NCI-H128 (cell line): ENCODE measurements around the gene MICU2.

Experiments
- DNase-seq: peaks from one replicate; lab custom pipeline; 2025; ENCODE audit not compliant: unreplicated experiment; lab: John Stamatoyannopoulos, UW

MICU2 gene

GRCh38 chr13:21548577-21548976, 55.4 kb downstream of the MICU2 start:
- DNase-seq, result no peak

DNA sequence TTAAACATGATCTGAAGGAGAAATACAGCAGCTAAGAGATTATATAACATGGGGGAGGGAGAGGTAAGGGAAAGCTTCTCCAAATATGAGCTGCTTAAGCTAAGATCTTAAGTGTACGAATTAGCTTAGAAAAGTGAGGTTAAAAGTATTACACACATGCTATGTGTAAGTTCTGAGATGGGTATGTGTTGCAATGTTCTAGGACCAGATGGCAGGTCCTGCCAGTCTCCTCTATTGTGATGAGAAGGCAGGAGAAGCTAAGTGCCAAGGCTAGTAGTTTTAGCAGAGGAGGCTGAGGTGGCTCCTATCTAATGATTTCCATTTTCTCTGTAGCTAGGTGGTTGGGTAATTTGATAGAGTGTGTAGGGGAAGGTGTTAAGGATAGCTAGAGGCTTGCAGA, 57.6 kb downstream of the MICU2 start:
- DNase-seq, result no peak

DNA sequence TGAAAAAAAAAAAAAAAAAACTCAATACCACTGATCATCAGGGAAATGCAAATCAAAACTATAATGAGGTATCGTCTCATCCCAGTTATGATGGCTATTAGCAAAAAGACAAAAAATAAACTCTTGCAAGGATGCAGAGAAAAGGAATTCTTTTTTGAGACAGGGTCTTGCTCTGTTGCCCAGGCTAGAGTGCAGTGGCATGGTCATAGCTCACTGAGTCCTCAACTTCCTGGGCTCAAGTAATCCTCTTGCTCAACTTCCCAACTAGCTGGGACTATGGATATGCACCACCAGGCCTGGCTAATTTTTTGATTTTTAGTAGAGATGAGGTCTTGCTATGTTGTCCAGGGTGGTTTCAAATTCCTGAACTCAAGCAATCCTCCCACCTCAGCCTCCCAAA, 59.5 kb downstream of the MICU2 start:
- no peak for DNase-seq

DNA sequence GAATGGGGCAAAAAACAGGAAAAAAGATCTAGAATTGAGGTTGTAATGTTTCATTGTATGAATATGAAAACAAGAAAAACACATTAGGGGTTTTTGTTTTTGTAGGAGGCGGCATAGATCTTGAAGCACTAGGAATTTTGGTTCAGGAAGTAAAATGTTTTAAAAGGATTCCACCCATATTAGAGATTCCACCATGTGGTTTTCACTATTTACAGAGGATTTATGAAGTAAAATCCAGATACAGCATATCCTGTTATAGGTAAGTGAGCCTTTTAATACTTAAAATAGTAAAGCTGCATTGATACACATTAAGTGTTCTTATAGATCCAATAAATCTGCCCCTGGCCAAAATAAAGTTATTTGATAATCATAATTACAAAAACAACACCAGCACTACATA, 61.4 kb downstream of the MICU2 start:
- DNase-seq, result no peak

GRCh38 chr13:21541980-21542379, 62.0 kb downstream of the MICU2 start:
- no peak for DNase-seq

DNA sequence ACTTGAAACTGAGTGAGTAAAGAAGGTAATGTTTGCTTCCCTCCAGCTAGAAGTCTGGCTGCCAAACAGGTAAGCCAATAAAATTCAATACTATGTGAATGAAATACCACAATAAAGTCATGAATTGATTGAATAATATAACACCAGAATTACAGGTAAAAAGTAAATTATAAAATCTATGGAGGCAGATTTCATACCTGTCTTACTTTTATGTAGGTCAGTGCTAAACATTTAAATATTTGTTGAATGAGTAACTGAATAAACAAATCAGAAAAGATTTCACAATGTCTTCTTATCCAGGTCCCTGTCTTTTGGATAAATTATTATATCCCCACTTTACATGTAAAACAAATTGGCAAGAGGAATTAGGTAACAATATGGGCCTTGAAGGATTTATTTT, 62.7 kb downstream of the MICU2 start:
- no peak for DNase-seq

GRCh38 chr13:21539687-21540086, 64.3 kb downstream of the MICU2 start:
- no peak for DNase-seq

DNA sequence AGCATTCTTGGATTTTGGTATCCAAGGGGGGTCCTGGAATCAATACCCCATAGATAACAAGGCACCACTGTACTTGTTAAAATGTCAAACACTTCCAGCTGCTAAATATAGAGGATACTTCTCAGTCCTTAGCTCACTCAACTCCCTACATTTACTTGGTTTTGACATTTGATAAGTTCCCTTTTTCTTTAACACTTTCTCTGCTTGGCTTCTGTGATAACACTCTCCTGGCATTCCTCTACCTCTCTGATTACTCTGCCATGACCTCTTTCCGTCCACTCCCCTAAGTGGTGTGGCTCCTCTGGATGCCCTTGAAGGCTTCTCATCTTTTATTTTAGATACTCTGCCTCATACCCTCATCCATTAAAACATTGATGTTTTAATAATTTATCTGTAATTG, 65.2 kb downstream of the MICU2 start:
- DNase-seq, result no peak

DNA sequence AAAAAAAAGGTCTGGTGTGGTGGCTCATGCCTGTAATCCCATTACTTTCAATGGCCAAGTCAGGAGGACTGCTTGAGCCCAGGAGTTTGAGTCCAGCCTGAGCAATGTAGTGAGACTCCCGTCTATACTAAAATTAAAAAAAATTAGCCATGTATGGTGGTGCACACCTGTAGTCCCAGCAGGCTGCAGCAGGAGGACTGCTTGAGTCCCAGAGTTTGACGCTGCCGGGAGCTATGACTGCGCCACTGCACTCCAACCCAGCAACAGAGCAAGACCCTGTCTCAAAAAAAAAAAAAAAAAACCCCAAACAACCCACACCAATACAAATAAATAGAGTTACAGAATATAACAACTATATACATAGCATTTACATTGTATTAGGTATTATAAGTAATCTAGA, 65.7 kb downstream of the MICU2 start:
- no peak for DNase-seq

- no peak for DNase-seq
Measured at GRCh38 chr13:21537105-21537504, 66.9 kb downstream of the MICU2 start.

- no peak for DNase-seq
Measured at GRCh38 chr13:21534760-21535159, 69.2 kb downstream of the MICU2 start.

GRCh38 chr13:21531455-21531854, 72.5 kb downstream of the MICU2 start:
- DNase-seq, result no peak

DNA sequence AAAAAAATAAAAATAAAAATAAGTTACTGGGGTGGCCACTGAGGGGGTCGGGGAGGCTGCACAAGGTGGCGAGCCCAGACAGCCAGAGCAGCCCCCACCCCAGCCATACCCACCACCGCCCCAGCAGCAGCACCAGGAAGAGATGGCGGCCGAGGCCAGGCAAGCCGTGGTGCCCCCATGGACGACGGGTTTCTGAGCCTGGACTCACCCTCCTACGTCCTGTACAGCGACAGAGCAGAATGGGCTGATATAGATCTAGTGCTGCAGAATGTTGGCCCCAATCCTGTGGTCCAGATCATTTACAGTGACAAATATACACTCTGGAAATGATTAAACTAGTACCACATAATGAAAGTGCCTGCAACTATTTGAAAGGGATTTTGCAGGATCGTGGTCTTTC, 73.3 kb downstream of the MICU2 start:
- no peak for DNase-seq

DNA sequence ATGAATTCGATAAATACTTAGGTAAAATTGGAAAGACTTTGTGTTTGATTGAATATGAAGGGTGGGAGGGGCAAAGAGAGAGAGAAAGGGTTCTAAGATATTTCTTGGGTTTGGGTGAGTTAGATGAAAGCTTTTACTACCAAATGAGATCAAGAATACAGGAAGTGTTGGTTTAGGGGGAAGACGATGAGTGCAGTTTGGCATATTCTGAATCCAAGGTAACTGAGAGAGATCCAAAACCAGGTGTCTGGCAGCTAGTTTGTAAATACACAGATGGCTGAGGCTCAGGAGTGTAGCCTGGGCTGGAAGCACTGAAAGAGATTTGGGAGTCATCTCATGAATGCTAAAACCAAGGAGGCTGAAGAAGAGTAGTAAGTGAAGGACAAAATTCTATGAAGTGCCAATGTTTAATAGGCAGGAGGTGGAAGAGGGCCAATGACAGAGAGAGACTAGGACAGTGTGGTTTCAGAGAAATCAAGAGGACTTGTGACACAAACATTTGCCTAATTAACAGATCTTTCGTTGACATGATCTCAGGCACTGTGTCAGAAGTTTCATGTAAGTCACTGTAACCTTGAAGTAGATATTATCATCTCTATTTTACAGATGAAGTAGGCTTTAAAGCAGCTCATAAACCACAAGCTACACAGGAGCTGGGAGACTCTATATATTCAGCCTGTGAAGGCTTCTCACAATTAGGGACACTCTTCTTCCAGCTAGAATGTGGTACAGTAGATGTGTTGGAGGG, 74.7 kb downstream of the MICU2 start:
- DNase-seq, result no peak

- no peak for DNase-seq
Measured at GRCh38 chr13:21528616-21529015, 75.4 kb downstream of the MICU2 start.

- DNase-seq, result no peak
Measured at GRCh38 chr13:21526707-21527540, 77.0 kb downstream of the MICU2 start.

DNA sequence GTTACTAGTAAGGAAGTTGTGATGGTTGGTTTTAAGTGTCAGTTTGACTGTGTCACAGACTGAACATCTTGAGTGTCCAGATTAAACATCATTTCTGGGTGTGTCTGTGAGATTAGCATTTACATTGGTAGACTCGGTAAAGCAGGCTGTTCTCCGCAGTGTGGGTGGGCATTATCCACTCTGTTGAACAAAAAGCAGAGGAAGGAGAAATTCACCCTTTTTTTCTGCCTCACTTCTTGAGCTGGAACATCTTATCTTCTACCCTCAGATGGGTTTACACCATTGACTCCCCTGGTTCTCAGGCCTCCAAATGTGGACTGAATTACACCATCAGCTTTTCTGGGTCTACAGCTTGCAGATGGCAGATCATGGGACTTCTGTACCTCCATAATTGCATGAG, 81.1 kb downstream of the MICU2 start:
- no peak for DNase-seq

GRCh38 chr13:21522130-21522529, 81.8 kb downstream of the MICU2 start:
- DNase-seq, result no peak

DNA sequence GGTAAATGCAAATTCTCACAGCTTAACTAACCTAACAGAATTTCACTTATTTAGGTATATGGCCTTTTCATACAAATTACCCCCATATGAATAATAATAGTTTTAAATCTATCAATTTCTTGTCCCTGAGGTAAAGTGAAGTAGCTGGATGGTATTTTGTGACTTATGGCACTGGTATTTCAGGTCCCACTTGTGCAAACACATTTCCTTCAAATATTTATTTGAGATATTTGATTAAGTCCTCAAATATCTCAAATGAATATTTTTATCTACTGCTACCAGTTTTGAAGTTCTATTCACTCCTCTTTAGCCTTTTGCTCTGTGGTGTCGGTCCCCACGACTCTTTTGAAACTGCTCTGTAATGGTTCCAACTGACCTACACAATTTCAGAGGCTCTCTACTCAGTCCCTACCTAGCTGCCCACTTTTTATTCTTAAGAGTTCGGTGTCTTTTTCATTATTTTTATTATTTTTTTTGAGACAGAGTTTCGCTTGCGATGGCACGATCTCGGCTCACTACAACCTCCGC, 85.3 kb downstream of the MICU2 start:
- no peak for DNase-seq

- DNase-seq, result no peak
Measured at GRCh38 chr13:21517576-21517975, 86.4 kb downstream of the MICU2 start.

DNA sequence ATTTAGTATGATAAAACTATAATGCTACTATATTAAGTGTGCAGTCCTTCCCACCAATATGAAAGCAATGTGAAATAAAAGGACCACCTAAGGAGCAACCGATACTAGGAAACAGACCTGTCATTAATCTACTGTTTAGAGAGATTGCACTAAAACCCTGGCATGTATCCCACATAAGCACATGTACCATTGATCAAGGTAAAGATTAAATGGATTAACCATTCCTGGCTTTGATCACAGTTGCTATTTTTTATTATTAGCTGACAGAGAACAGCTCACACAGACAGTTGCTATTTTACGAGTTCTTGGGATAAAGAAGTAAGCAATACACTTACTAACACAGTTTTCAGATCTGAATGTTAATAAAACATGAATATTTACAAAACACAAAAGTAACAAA, 87.2 kb downstream of the MICU2 start:
- no peak for DNase-seq

- DNase-seq, result no peak
Measured at GRCh38 chr13:21511849-21512248, 92.1 kb downstream of the MICU2 start.
